HG02943 (cell line): ENCODE results near the gene TRPV5.

Experiments
- ATAC-seq: cut with Tn5 transposase; IDR thresholded peaks from one replicate; pipeline ENCODE4 v1.9.1; 2021; ENCODE audit warnings: mild to moderate bottlenecking, low read depth, moderate library complexity; ENCODE audit not compliant: unreplicated experiment

The TRPV5 gene

DNA sequence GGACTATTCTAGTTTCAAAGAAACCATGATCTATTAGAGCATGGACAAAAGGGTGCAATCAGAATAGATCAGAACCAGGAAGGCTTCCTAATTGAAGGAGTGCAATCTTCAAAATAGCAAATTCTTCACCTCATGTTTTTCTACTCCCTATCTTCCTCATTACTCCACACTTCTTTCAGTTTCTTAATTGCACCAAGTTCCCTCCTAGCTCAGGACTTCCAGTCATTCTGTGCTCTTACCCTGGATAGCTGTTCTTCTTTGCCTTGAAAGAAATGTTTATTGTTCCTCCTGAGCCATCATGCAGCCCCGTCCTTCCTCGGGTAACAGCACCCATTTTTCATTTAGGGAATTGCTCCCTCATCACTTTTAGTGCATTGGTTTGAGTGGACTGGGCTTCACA lies 23.1 kb downstream of the TRPV5 start:
- no peak for ATAC-seq

DNA sequence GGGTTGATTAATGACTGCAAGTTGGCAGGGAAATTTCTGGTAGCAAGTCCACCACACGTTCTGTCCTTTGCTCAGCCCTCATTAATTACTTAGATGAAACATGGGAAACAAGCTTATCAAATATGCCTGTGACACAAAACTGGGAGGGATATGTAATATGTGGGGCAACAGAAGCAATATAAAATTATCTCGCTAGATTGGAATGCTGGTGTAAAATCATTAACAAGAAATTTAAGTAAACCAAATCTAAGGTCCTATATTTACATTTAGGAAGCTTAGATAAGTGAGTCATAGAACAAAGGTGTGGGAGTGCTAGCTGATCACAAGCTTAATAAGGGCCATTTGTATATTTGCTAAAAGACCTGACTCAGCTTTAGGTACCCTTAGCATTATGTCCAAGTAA lies 23.5 kb downstream of the TRPV5 start:
- no peak for ATAC-seq

DNA sequence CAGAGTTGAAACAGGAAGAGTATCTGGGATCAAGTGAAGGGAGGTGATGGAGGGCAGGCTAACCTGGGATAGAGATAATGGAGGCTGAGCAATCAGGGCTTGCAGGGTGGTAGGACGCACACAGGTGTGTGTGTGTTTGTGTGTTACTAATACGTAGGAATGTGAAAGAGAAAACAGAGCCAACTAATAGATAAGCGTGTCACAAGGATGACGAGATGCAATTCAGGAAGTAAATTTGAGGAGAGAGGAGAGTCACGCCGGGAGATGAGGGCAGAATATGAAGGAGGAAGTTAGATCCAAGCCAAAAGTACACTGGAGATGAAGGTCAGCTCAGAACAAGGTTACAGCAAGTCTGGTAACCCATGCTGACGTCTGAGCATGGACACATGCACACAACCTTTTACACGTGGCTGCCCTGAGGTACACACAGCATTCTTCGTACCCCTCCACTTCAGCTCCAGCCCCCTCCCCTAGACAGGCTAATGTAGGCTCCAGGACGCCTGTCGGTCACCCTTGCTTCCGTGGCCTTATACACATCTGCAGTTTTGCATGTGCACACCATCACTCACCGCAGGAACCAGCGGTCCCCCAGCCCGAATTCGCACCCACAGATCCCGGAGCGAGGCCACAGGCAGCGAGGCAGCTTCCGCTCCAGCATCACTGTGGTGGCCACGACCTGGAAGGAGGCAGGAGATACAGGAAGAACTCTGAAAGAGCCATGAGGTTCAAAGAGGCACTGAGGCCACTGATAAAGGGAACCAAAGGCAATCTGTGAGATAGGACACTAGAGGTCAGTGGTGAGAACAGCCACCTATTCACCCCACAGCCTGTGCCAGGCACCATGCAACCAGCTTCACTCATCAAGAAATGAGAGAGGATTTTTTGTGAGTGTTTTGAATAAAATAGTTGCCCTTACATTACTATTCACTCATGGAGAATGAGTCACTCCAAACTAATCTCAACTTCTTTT lies 24.3 kb downstream of the TRPV5 start:
- ATAC-seq = no peak

DNA sequence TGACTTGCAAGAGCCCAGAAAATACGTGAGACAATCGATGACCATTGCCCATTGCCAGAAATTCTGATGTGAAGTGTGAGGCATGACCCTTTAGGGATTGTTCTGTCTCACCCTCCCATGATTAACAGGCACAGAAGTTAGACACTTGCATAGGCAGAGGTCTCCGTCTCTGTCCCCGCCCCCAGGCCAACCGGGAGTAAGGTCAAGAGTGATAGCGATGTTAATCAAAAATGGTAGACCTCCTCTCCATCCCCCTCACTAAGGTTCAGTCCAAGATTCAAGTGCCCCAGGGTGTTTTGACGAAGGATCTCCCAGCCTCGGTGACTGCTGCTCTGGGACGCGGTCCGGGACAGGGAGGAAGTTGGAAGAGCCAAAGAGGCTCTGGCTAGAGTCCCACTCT lies 25.3 kb downstream of the TRPV5 start:
- no peak for ATAC-seq

DNA sequence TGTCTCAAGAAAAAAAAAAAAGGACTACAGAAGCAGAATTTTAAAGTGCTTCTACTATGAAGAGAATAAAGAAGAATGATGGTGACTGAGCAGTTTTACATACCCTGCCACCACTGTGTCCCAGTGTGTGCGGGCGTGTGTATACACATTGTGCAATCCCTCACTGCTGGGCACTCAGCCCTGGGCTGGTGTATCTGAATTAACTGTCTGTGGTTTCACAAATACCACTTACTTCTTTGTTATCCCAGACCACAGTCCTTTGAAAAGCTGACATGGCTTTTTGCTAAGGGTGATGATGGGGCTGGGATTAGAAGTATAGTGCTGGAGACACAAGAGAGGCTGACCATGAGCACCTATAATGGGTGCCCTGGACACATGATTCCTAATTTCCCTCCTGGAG lies 26.9 kb downstream of the TRPV5 start:
- no peak for ATAC-seq

DNA sequence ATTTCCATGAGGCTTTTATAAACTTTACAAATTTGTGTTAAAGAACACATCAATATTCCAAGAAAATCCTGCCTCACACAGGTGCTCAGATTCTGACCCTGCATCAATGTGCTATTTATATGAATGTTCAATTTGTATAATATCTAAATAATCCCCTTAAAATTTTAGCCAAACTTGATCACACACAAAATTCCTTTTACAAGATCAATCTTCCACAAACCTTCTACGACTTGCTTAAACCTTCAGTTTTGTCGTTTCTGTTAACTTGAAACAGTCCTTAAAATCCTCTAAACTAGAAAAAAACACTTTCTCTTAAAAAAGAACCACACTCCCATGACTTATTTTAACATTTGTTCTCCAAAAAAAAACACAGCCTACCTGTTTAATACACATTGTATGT lies 27.8 kb downstream of the TRPV5 start:
- ATAC-seq = no peak

DNA sequence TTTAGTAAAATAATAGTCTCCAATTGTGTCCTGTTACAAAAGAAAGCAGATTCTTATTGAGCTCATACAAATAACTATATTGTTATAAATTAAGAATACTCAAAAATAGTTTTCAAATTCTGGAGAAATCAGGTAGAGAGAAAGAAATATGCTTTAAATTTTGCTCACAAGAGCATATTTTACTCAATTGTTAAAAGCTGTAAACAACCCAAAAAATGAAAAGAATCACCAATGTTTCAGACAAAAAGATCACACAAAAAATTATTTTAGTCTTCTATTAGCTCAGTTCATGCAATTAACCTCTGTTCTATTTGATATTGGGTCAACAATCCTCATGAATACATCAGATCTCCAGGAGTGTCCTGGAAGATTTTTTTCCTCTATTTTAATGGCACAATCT lies 29.4 kb downstream of the TRPV5 start:
- ATAC-seq = no peak

DNA sequence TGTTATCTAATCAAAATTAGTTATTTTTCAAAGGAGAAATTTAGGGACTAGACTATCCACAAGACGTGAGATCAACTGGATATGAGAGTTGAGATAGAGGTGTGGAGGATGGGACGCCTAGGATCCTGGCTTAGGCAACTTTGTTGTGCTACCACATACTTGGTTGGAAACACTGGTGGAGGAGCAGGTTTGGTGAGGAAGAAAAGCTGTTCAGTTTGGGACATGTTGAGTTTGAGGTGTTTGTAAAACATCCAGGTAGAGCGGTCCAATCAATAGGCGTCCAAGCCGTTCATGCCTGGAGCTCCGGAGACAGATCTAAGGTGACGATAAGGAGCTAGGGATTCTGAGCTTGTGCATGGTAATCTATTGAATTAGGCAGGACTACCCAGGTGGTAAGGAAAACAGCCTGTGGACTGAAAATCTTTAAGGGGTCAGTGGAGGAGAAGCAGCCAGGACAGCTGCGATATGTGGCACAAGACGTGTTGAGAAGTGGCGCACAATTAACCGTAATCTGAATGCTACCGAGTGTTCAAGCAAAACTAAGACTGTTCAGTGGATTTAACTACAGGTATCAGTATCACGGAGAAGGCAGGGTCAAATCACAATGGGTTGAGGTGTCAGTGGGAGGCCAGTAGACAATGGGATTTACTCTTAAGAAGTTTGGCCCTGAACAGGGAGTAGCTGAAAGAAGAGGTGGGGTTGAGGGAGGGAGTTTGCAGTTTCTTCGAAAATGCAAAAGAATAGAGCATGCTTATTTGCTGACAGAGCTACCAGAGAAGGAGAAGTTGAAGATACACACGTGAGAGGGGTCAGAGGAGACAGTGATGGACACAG lies 31.9 kb downstream of the TRPV5 start:
- ATAC-seq = no peak

DNA sequence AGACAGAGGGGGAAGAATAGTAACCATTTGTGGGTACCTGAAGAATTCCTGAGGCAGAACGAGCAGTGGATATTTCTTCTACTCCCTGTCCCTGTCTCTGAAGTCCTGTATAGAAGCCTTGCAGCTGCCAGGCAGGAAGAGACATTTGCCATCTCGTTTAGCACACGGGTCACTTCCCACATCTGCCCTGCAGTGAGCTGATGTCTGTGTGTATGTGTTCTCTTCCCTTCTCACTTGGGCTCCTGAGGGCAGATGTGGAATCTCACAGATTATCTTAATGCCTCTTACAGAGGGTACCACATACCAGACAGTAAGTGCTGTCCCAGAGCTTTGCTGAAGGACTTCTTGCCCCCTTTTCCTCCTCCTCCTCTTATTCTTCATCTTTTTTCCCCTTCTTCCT lies 33.9 kb downstream of the TRPV5 start:
- no peak for ATAC-seq

DNA sequence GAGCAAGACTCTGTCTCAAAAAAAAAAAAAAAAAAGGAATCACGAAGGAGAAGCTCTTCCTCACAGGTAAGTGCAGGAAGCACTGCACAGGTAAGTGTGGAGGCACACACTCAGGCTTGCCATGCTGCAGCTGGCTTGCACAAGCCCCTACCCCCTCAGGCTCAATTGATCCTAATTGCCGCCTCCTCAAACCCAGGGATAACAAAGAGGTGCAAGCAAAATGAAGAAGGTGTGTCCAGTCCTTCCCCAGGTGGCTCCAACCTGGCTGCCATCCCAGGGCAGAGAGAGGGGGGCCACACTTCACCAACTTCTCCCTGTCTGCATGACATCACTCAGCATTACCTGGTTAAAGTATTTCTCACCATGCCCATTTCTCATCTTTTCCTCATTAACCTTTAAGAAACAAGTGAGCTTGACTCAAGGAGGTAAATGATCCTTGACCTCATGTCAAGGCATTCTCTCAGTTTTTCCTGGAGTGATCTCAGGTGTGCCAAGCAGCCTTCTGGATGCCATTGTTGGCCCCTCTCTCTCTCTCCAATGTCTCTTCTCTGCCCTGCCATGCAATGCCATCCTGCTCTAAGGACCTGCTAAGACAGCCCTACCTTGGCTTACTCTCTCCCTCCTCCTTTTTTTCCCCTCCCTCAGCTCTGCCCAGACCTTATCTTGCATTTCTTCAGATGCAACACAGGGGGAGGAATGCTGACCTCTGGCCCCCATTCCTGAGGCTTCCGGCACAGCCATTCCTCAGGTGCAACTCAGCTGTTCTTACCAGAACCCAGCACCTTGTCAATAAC lies 35.0 kb downstream of the TRPV5 start:
- no peak for ATAC-seq

DNA sequence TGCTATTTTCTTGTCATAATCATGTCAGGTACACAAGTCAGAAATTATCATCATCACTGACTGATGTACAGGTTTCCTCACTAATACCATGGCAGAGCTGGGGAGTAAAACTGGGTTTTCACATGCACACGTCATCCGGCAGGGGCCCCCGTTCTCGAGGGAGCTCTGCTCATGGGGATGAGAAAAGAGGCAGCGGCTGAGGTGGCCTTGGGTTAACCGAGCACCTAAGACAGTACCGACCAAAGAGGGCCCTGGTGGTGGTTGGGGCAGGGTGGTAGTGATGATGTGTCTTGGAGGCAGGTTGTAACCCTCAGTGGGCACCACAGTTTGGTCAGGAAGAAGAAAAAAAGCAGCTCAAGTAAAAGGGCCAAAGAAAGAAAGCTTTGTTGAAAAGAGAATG lies 35.9 kb downstream of the TRPV5 start:
- ATAC-seq = no peak

DNA sequence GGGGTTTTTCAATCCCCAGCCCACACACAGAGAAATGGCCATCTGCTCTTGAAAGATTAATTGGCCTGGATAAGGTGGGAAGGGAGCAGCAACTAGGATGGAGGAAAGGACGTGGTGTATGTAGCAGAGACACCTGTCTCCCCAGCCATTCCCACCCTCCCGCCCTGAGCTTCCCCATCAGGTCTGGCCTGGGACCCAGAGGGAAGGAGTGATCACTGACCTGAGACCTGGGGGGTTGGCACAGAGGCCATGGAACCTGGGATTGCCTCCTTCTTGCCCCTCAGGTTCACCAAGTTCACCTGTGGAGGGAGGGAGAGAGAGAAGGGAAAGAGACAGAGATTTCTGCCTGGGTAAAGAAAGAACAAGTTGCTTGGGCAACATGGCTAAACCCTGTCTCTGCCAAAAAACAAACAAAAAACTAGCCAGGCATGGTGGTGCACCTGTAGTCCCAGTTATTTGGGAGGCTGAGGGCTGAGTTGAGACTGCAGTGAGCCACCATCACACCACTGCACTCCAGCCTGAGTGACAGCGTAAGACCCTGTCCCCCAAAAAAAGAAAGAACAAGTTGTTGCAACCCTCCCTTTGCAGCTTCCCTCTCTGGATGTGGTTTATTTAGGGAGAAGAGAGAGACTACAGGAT lies 36.7 kb downstream of the TRPV5 start:
- no peak for ATAC-seq

DNA sequence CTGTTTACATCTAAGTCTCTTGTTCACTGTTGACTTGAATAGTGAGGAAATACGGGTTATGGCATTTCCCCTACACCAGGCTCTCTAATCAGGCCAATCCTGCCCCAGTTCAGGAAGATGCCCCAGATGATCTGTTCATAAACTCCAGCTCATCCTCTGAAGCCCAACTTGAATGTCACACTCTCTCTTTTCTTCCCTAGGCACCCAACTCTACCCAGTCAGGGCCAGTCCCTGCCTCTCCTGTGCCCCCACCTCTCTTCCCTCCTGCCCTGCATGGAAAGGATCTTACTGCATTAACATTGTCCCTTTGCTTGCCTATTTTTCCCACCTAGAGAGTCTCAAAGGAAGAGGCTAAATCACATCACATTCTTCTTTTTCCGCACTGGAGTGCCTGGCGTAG lies 37.4 kb downstream of the TRPV5 start:
- no peak for ATAC-seq

DNA sequence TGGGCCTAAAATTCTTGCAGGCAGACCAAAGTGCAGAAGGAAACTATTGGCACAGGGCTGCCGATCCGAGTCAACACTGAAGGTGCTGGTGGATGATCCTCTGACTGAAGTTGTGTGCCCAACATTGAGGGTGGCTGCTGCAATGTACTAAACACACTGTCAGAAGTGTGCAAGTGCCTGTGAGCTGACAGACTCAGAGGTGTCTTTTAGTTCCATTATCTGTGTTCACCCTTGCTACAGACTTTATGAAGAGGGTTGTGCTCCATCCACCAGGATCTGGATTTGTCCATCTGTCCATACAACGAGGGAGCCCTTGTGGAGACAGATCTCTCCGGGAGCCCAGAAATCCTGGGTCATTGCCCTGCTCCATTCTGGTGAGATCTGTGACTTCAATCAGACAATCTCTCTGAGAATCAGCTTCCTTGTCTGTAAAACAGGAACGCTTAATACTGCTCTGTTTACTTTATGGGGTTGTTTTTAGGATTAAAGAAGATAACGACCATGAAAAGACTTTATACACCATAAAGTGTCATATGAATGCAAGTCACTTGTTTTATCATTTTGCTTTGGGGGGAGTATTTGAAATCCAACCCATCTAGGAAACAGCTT lies 38.5 kb downstream of the TRPV5 start:
- ATAC-seq = no peak

DNA sequence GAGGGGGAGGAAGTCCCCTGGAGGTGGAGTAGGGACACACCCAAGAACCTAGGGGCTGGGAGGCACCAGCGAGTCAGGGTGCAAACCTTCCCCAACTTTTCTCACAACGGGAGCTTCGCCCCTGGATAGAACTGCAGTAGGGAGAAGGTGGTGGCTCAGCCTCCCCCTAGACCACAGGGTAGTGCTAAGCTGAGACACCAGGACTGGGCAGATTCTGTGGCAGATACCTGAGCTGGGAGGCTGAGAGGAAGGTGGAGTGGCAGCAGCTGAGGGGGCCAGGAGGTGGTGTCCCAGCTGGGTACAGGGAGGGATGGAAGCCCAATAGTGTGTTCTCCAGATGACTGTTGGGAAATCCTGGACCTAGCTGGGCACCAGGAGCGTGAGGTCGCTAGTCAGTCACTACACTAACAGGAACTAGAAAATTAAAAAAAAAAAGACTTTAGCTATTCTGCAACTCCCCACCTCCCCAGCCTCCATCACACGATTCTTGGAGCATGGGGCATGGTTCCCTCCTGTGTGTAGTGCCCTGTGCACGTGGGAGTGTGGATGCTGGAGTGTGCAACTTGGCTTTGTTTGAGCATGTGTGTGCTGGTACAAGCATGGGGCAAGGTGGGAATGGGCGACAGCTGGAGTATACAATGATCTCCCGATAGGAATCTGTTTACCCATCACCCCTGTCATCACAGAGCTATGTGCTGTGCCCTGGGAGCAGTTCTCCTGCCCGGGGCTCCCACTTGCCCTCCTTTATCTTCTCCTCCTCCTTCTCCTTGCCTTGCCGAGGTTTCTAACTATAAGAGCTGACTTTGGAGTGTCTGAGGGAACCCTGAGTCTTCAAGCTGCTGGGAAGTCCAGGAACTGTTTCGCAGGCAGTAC lies 39.2 kb downstream of the TRPV5 start:
- no peak for ATAC-seq

DNA sequence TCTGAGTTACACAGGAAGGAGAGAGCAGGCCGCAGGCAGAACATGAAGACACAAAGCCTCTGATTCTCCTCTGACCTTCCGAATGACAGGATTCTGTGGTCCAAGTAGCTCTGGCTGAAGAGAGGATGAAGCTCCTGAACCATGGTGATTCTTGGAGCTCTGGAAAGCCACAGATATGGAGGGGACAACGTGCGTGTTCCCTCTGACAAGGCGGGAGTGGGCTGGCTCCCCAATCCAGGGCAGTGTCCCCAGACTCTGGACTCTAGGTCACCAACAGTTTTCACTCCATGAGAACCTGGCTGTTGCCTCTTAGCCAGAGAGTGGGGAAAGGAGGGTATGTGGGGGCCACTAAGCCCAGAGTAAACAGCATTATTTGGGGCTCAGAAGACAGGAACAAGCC lies 40.6 kb downstream of the TRPV5 start:
- no peak for ATAC-seq

DNA sequence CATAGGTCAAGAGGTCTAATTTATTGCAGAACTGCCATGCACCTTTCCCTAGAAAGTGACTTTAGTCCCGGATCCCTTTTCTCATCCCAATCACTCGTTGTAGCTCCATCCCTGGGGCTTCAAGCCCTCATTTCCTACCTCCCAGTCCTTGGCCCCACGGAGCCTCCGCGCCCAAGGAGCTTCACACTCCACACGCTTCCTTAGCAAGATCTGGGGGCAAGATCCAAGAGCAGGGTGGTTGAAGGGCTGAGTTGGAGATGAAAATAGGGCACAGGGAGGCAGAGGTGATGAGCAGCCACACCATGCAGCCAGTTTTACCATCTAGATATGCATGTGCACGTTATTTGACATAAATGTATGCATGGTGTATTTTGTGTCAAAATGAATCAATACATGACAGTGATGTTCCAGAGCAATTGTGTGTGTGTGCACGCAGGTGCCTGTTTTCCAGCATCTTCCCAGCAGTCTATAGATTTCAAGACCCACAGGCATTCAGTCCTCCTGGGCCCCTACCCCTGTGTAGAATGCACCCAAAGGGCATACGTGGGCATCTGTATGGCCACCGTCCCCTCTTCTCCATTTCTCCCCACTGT lies 42.0 kb downstream of the TRPV5 start:
- ATAC-seq = no peak

DNA sequence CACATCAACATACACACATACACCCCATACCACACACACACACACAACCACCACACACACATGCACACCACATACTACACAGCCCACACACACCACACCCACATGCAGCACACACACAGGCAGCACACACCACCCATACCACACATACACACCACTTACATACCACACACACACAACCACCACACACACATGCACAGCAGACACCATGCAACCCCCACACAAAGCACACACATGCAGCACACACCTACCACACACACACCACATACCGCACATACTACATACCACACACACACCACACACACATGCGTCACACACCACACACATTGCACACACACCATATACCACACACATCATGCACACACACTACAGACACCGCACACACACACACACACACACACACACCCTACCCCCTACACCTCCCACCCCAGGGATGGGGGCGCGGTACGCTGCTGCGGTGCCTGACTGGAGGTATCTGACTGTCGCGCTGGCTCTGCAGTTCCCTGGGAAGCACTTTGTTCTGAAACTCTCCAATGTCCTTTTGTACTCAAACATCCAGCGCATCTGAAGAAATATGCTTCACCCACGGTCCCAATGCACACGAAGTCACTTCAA lies 42.6 kb downstream of the TRPV5 start:
- no peak for ATAC-seq
